IPS-15b (cell line): ENCODE measurements around the gene HNRNPM.

Experiments
- H3K27me3 ChIP-seq: one replicate; pipeline ENCODE4 v1.6.1; 2013; ENCODE audit warnings: low read length; ENCODE audit not compliant: control insufficient read depth, insufficient read depth
- H3K36me3 ChIP-seq: one replicate; pipeline ENCODE4 v1.6.1; 2013; ENCODE audit warnings: low read length; ENCODE audit not compliant: control insufficient read depth, insufficient read depth
- H3K4me1 ChIP-seq: one replicate; pipeline ENCODE4 v1.6.1; 2013; ENCODE audit warnings: mild to moderate bottlenecking, low read length; ENCODE audit not compliant: control insufficient read depth, insufficient read depth
- H3K4me3 ChIP-seq: one replicate; pipeline ENCODE4 v1.5.1; 2013; ENCODE audit warnings: low read depth, low read length
- H3K9ac ChIP-seq: one replicate; pipeline ENCODE4 v1.6.1; 2013; ENCODE audit warnings: low read depth, mild to moderate bottlenecking, low read length
- H3K9me3 ChIP-seq: one replicate; pipeline ENCODE4 v1.6.1; 2013; ENCODE audit warnings: mild to moderate bottlenecking, low read length; ENCODE audit not compliant: control insufficient read depth, insufficient read depth

Gene HNRNPM

DNA sequence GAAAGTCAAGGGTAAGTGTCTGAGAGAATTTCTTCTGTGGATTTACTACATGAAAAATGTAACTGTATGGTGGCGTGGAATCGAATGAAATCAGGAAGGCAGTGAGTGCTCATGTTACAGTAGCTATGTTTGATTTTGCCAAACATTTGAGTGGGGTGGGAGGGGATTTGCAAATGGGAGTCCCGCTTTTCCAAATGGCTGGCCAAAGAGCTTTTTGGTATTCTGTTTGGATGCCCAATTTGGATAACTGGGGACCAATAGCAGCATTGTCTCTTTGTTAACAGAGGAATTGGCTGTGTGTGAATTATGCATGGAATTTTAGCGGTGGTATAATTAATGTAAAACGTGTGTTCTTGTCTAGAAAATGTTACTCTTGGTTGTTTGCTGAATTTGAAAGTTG, 17.8 kb downstream of the HNRNPM start:
- Histone ChIP-seq H3K9me3 (no peaks in the 10 kb centered on the region), H3K36me3 (peaks cover 26% of the 10 kb centered on the region), H3K4me3 (no peak overlapping the region), H3K9ac (no peak overlapping the region), H3K27me3 (no peaks in the 10 kb centered on the region), H3K4me1 (peaks cover 27% of the 10 kb centered on the region)

DNA sequence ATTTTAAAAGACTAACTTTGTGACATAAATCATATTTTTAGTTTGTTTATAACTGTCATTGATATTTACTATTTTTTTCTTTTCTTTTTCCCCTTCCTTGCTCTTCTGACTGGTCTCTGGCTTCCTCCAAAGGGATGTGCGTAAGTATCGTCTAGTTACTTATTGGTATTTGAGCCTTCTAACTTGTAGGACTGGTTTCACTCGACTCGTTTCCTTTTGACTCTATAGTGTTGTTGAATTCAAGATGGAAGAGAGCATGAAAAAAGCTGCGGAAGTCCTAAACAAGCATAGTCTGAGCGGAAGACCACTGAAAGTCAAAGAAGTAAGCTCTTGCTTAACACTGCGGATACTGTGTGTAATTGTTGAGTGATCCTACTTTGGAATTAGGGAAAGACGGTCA, 18.6 kb downstream of the HNRNPM start:
- Histone ChIP-seq H3K36me3 (peaks cover 31% of the 10 kb centered on the region), H3K9me3 (no peaks in the 10 kb centered on the region), H3K27me3 (no peaks in the 10 kb centered on the region), H3K4me3 (no peak overlapping the region), H3K4me1 (peaks cover 25% of the 10 kb centered on the region), H3K9ac (no peak overlapping the region)

DNA sequence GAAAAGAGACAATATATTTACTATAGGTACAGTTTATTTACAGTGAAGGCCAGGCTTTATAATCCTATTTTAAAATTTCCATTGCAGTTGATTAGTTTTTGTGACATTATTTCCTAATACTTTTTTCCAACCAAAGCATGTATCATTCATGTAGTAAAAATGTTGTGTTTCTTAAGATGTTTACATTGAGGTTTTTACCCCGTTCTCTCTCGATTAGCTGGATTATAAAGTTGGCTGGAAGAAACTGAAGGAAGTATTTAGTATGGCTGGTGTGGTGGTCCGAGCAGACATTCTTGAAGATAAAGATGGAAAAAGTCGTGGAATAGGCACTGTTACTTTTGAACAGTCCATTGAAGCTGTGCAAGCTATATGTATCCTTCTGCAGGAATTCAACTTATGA, 21.2 kb downstream of the HNRNPM start:
- Histone ChIP-seq H3K36me3 (peaks cover 55% of the 10 kb centered on the region), H3K9ac (no peak overlapping the region), H3K4me3 (no peak overlapping the region), H3K27me3 (no peaks in the 10 kb centered on the region), H3K4me1 (peaks cover 10% of the 10 kb centered on the region), H3K9me3 (no peaks in the 10 kb centered on the region)

DNA sequence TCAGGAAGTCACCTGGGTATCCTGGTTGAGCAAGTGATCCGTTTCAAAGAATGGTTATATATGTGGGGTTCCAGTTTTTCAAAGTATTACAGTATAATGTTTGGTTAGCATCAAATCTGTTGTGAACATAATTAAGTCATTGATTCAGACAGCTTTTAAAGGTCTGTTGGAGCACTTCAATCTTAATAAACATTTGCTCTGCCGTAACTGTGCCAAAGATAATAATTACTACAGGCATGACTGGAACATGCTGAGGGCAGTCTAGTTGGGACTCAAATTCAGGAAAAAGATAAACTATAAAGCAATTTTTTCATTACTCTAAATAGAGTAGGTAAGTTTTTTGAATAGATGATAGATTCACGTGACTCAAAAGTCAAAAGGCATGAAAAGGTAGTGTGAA, 23.3 kb downstream of the HNRNPM start:
- H3K27me3 ChIP-seq, result no peaks in the 10 kb centered on the region
- no peaks in the 10 kb centered on the region for H3K9me3 ChIP-seq
- H3K36me3 ChIP-seq, result peaks cover 71% of the 10 kb centered on the region
- H3K4me3 ChIP-seq, result no peak overlapping the region
- H3K4me1 ChIP-seq, result no peaks in the 10 kb centered on the region
- no peak overlapping the region for H3K9ac ChIP-seq

DNA sequence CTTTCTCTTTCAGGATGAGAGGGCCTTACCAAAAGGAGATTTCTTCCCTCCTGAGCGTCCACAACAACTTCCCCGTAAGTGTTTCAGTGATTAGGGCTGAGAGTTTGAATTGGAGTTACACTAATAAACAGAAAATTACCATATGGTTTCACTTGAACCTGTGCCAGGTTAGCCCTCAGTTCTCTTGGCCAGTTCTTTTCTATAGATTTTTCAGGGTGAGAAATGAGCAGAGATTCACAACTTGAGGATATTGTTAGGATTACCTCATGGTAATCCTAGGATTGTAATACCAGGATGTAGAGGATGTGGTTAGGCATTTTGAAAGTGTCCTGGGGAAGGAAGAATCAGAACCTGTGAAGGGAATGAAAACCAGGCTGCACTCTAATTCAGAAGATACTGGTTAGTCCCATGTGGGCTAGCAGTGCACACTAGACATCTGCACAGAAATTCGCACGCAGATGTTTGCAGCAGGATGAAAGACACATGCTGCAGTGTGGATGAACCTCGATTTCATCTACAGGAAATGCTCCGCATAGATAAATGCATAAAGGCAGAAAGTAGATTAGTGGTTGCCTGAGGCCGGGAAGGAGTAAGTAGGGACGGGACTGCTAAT, 24.1 kb downstream of the HNRNPM start:
- Histone ChIP-seq H3K36me3 (peaks cover 67% of the 10 kb centered on the region), H3K4me1 (no peaks in the 10 kb centered on the region), H3K9me3 (no peaks in the 10 kb centered on the region), H3K4me3 (no peak overlapping the region), H3K27me3 (no peaks in the 10 kb centered on the region), H3K9ac (no peak overlapping the region)

DNA sequence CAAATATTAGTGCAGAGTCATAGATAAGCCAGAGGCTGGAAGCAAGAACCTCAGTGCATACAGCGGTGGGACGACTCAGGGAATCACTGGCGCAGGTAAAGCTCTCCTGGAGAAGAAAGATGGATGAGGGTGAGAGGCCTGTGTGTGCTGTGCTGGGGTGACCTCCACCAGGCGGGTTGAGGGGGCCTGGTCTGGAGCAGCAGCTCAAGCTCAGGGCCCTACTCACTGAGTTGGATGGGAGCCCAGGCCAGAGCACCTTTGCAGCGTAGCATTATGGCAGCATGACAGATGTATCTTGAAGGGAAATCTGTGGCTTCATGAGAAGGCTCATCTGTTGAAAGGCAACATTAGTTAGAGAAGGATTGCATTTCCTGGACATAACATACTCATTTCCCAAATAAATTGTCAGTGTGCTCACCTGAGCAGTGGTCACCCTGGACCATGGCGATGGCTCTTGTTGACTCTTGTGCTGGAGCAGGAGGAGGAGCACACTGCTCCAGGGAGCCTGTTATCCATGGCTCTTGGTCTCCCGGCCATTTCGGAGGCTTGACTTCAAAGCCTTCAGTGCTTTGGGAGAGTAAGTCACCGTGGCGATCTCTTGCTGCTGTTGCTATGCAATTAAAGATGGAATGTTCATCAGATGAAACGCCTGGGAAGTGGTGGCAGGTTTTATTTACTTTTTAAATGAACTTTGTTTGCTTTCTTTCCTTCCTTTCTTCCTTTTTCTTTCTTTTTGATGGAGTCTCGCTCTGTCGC, 25.0 kb downstream of the HNRNPM start:
- no peaks in the 10 kb centered on the region for H3K9me3 ChIP-seq
- no peaks in the 10 kb centered on the region for H3K27me3 ChIP-seq
- H3K9ac ChIP-seq, result no peak overlapping the region
- H3K36me3 ChIP-seq, result peaks cover 72% of the 10 kb centered on the region
- H3K4me1 ChIP-seq, result no peaks in the 10 kb centered on the region
- H3K4me3 ChIP-seq, result no peak overlapping the region

DNA sequence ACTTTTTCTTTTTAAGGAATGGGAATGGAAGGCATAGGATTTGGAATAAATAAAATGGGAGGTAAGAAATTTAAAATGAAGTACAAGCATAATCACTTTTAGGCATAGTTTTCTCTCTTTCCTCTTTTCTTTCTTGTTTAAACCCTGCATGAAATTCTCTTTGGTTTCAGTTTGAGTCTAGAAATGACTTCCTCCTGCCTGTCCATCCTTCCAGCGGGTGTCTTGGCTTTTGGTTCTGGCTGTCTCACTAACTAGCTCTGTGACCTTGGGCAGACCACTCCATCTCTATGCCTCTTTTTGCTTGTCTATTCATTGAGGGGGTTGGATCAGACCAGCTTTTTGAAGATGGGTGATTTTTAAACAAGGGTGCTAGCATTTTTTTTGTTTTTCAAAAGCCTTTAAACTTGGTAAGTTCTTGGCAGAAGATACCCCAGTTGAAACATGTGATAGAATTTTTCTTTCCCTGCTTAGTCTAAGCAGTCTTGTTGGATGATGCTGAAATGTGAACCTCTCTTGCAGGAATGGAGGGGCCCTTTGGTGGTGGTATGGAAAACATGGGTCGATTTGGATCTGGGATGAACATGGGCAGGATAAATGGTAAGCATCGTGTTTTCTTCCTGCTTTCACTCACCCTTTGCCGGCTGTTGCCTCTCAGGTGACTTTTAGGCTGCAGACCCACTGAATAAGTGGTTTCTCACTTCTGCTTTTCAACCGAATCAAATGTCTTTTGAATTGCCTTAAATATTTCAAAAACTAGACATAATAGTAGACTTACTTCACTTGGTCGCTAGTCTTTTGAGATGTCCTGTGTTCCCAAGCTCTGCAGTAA, 29.1 kb downstream of the HNRNPM start:
- Histone ChIP-seq H3K4me3 (no peak overlapping the region), H3K4me1 (no peaks in the 10 kb centered on the region)

DNA sequence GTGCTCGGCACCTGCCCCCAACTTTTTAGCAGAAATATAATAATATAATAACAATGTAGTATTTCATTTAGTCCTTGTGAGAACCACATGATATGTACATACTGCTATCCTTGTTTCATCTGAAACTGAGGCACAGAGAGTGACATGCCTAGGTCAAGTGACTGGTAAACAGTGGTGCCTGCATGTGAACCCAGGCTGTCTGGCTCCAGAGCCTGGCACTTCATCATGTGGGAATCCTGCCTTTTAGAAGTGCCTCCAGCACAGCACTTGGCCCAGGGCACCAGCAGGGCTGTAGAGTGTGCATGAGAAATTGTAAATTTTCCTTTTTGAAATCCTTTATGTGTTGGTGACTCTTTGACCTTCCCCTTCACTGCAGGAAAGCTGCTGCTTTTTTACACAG, 30.2 kb downstream of the HNRNPM start:
- Histone ChIP-seq H3K4me3 (no peak overlapping the region), H3K36me3 (peaks cover 58% of the 10 kb centered on the region), H3K27me3 (no peaks in the 10 kb centered on the region), H3K9me3 (no peaks in the 10 kb centered on the region), H3K9ac (no peak overlapping the region), H3K4me1 (no peaks in the 10 kb centered on the region)

More for the DNA sequence above, 29.1 kb downstream of the HNRNPM start:
- Histone ChIP-seq H3K9me3 (no peaks in the 10 kb centered on the region), H3K27me3 (no peaks in the 10 kb centered on the region), H3K36me3 (peaks cover 66% of the 10 kb centered on the region), H3K9ac (no peak overlapping the region)

DNA sequence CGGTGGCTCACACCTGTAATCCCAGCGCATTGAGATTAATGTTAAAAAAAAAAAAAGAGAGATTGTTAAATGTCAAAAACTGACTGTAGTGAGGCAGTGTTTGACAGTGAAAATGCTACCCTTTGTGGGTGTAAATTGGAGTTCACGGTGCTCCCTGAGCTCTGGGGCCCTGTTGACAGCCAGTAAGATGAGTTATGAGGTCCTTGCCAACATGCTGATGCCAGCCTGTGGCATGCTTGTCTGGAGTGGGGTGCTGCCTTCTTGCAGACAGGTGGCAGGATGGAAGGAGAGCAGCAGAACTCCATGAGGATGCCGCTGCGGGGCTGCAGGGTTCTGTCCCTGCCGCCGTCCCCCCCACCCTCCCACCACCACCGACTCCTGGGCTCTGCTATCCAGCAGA, 31.7 kb downstream of the HNRNPM start:
- Histone ChIP-seq H3K9me3 (no peaks in the 10 kb centered on the region), H3K4me3 (no peak overlapping the region), H3K9ac (no peak overlapping the region), H3K4me1 (peaks cover 4% of the 10 kb centered on the region), H3K36me3 (peaks cover 45% of the 10 kb centered on the region), H3K27me3 (no peaks in the 10 kb centered on the region)

DNA sequence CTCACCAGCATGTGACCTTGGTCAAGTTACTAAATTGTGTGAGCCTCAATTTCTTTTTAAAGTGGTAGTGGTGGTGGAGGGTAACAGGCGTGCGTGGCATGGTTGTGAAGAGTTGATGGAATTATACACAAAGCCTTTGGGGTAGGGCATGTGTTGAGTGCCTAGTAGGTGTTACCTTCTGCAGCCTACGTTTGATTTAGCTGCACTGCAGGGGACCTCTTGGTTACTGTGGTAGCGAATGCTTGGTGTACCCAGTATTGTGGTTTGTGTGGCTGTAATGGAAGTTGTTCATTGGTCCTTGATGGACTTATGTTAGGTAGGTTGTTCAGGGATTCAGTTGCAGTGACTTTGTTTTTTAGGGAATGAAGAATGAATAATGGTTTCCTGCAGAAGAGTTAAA, 33.1 kb downstream of the HNRNPM start:
- no peaks in the 10 kb centered on the region for H3K27me3 ChIP-seq
- no peak overlapping the region for H3K9ac ChIP-seq
- H3K9me3 ChIP-seq, result no peaks in the 10 kb centered on the region
- H3K36me3 ChIP-seq, result peaks cover 43% of the 10 kb centered on the region
- H3K4me1 ChIP-seq, result peaks cover 4% of the 10 kb centered on the region
- H3K4me3 ChIP-seq, result no peak overlapping the region

DNA sequence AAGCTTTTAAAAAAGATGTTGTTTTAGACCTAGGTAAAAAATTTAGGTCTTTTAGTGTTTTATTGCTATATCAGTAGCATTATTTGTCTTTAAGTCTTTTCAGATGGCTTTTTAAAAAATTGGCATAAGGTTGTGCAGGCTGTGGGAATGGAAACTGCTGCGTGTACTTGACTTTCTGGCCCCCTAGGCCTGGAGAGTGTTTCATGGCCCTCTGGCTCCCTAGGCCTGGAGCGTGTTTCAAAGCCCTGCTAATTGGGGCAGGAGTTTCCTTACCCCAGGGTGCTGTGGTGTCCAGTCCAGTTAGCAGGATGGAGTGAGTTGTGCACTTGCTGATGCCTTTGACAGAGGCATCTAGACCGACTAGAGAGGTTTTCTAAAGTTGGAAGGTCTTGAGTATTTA, 33.8 kb downstream of the HNRNPM start:
- Histone ChIP-seq H3K9ac (no peak overlapping the region), H3K36me3 (peaks cover 44% of the 10 kb centered on the region), H3K4me1 (peaks cover 4% of the 10 kb centered on the region), H3K27me3 (no peaks in the 10 kb centered on the region), H3K9me3 (no peaks in the 10 kb centered on the region), H3K4me3 (no peak overlapping the region)
